GM12878 (cell line): ENCODE results near the gene PPARA. TPM values are rescaled to one million over a fixed set of nuclear protein-coding genes. Genes with fewer than 3 reads are reported as not detected.

ENCODE experiments used
- ATAC-seq: fragments of 200-7000 bp; cut with Tn5 transposase; 3 replicates; pipeline ENCODE4 v1.9.1; 2020; ENCODE audit warnings: mild to moderate bottlenecking, moderate library complexity
- BruUV-seq: library from RNA; stranded (reverse); fragments of 400-500 nt; replicated peaks from 2 replicates; lab custom pipeline; 2021; lab: Mats Ljungman, UMichigan
- CTCF ChIA-PET: fragments of 300-600 bp; sonication (Branson Sonifier 250); formaldehyde crosslinking; extraction: SDS; loops from one replicate; lab custom pipeline; 2021; ENCODE audit warnings: inconsistent platforms; lab: Yijun Ruan, JAX
- POLR2A ChIA-PET: fragments of 350-600 bp; formaldehyde crosslinking; extraction: SDS; loops from one replicate; lab custom pipeline; 2021; ENCODE audit warnings: inconsistent platforms; lab: Charles Lee
- RAD21 ChIA-PET: fragments of 300-600 bp; sonication (Branson Sonifier 250); formaldehyde crosslinking; loops from one replicate; lab custom pipeline; 2023; ENCODE audit warnings: antibody characterized with exemption; ENCODE audit not compliant: unreplicated experiment; lab: Charles Lee
- SMC1A ChIA-PET: fragments of 300-600 bp; sonication (Branson Sonifier 250); formaldehyde crosslinking; loops from one replicate; lab custom pipeline; 2023; ENCODE audit not compliant: unreplicated experiment, uncharacterized antibody; lab: Charles Lee
- DNase-seq: peaks from one replicate; pipeline ENCODE4 v3.0.0-alpha.2; 2011; ENCODE audit warnings: low read depth, low spot score
- FAIRE-seq: peaks from 3 replicates; lab custom pipeline; 2011; peaks lifted over from hg19 to GRCh38; lab: Jason Lieb, UNC
- H2AFZ ChIP-seq: 2 replicates; pipeline ENCODE4 v1.6.0; 2011; ENCODE audit warnings: low read depth, low read length, control low read depth; ENCODE audit not compliant: control insufficient read depth
- H3K27ac ChIP-seq: 2 replicates; pipeline ENCODE4 v1.5.1; 2011; ENCODE audit warnings: control low read depth; ENCODE audit not compliant: control insufficient read depth, insufficient read depth
- H3K27me3 ChIP-seq, 2 experiments: replicated peaks in 1 of 2; 2 replicates each; pipeline versions ENCODE4 v1.6.0 to v1.6.1; 2011; ENCODE audit warnings: low read length in 1 of 2; ENCODE audit not compliant: control insufficient read depth in 2 of 2, insufficient read depth in 2 of 2
- H3K36me3 ChIP-seq, 2 experiments: 2 replicates each; pipeline ENCODE4 v1.5.1; 2011; ENCODE audit warnings: low read length in 1 of 2; ENCODE audit not compliant: control insufficient read depth in 2 of 2, insufficient read depth in 2 of 2
- H3K4me1 ChIP-seq: 2 replicates; pipeline ENCODE4 v1.6.1; 2011; ENCODE audit warnings: mild to moderate bottlenecking, low read length, moderate library complexity, mixed read lengths; ENCODE audit not compliant: control insufficient read depth, insufficient read depth
- H3K4me2 ChIP-seq: 2 replicates; pipeline ENCODE4 v1.6.0; 2011; ENCODE audit warnings: control low read depth; ENCODE audit not compliant: control insufficient read depth, insufficient read depth
- H3K4me3 ChIP-seq: fragments of 200-600 bp; sonication (generic); 2 replicates; pipeline ENCODE4 v1.5.1; 2016
- H3K79me2 ChIP-seq: 2 replicates; pipeline ENCODE4 v1.6.0; 2011; ENCODE audit warnings: low read length; ENCODE audit not compliant: control insufficient read depth, insufficient read depth
- H3K9ac ChIP-seq: 2 replicates; pipeline ENCODE4 v1.8.0; 2011; ENCODE audit warnings: low read length, control low read depth, mixed read lengths; ENCODE audit not compliant: control insufficient read depth, insufficient read depth
- H3K9me3 ChIP-seq: replicated peaks from 3 replicates; pipeline ENCODE4 v1.5.1; 2011; ENCODE audit warnings: mild to moderate bottlenecking, low read length; ENCODE audit not compliant: control insufficient read depth, insufficient read depth
- H4K20me1 ChIP-seq: 2 replicates; pipeline ENCODE4 v1.6.0; 2011; ENCODE audit not compliant: control insufficient read depth, insufficient read depth
- BMI1 ChIP-seq: fragments of 450-650 bp; IDR thresholded peaks from 2 replicates; pipeline ENCODE4 v1.6.1; 2016; ENCODE audit warnings: mild to moderate bottlenecking, moderate library complexity, borderline replicate concordance
- CHD1 ChIP-seq: IDR thresholded peaks from 2 replicates; pipeline ENCODE4 v1.6.1; 2012; ENCODE audit warnings: low read depth, low read length, improper control_type of control experiment
- CREM ChIP-seq: IDR thresholded peaks from 2 replicates; pipeline ENCODE4 v1.6.1; 2014; ENCODE audit warnings: antibody characterized with exemption, low read depth
- ETV6 ChIP-seq, 2 experiments: fragments of 450-650 bp in 1 of 2; IDR thresholded peaks in 1 of 2; conservative IDR thresholded peaks in 1 of 2; 2 replicates each; pipeline ENCODE4 v1.6.1; 2014; ENCODE audit warnings: antibody characterized with exemption in 1 of 2, borderline replicate concordance in 1 of 2, low read depth in 1 of 2, mild to moderate bottlenecking in 1 of 2, moderate library complexity in 1 of 2
- EZH2 ChIP-seq: IDR thresholded peaks from 2 replicates; pipeline ENCODE4 v1.6.1; 2012; ENCODE audit warnings: low read depth, mild to moderate bottlenecking, control low read depth, inconsistent platforms, low read length, borderline replicate concordance; ENCODE audit not compliant: control insufficient read depth
- MTA2 ChIP-seq: fragments of 450-650 bp; IDR thresholded peaks from 2 replicates; pipeline ENCODE4 v1.6.1; 2016; ENCODE audit warnings: low read depth, mild to moderate bottlenecking, moderate library complexity
- NFYB ChIP-seq: IDR thresholded peaks from 2 replicates; pipeline ENCODE4 v1.6.1; 2011; ENCODE audit warnings: low read depth, mild to moderate bottlenecking, low read length, improper control_type of control experiment, moderate library complexity; ENCODE audit not compliant: insufficient read depth
- SRF ChIP-seq, 2 experiments: IDR thresholded peaks; 2 replicates each; pipeline ENCODE4 v1.6.1; 2011; ENCODE audit warnings: low read depth in 2 of 2, low read length in 2 of 2, mild to moderate bottlenecking in 1 of 2, moderate library complexity in 1 of 2
- SUPT20H ChIP-seq: IDR thresholded peaks from 2 replicates; pipeline ENCODE4 v1.6.1; 2011; ENCODE audit warnings: low read depth, mild to moderate bottlenecking, low read length, moderate library complexity, borderline replicate concordance; ENCODE audit not compliant: control insufficient read depth
- WGBS: methylation state at CpG from one replicate; pipeline ENCODE4 v1.1.6; 2016; ENCODE audit warnings: low lambda C conversion rate; ENCODE audit not compliant: insufficient replicate concordance, insufficient coverage; ENCODE audit errors: missing lambda C conversion rate; 5-methylcytosine and 5-hydroxymethylcytosine counted together
- in situ Hi-C: fragments of 300-500 bp; cut with MboI; formaldehyde crosslinking; loops from 9 replicates; pipeline ENCODE4 v1.14.3; 2018; ENCODE audit warnings: mixed read lengths
- intact Hi-C: fragments of 100-400 bp; cut with micrococcal nuclease; formaldehyde crosslinking; loops from one replicate; pipeline ENCODE4 v1.14.2; 2022; ENCODE audit not compliant: unreplicated experiment
- polyA plus RNA-seq, 11 experiments: library from polyadenylated mRNA; depleted of rRNA in 4 of 11; unstranded in 6 of 11; stranded (reverse) in 5 of 11; fragments of >200 nt; fragmentation: Nextera tagmentation in 4 of 11; fragmentation: Illumina TruSeq in 1 of 11; extraction: Ambion mirVana in 4 of 11; extraction: Trizol in 1 of 11; gene quantifications; 1 replicate in 1 of 11; 2 replicates in 10 of 11; pipeline versions ENCODE4 v1.2.1 to v1.2.3, GENCODE V29; 2011 to 2016; ENCODE audit warnings: inconsistent platforms in 2 of 11, missing spikeins in 2 of 11, low read depth in 1 of 11
- total RNA-seq, 4 experiments: library from RNA; depleted of rRNA in 3 of 4; stranded (reverse); fragments of >200 nt in 3 of 4; fragmentation: Illumina TruSeq in 1 of 4; extraction: Trizol in 1 of 4; gene quantifications; 2 replicates each; pipeline versions ENCODE4 v1.2.1 to v1.2.3, GENCODE V29; 2013 to 2021
- TF ChIP-seq, protein P1 (sequence below): IDR thresholded peaks from 2 replicates; pipeline ENCODE4 v1.6.1; 2012; ENCODE audit warnings: low read length, inconsistent platforms
- TF ChIP-seq, protein P2 (sequence below): fragments of 450-650 bp; IDR thresholded peaks from 2 replicates; pipeline ENCODE4 v1.6.1; 2016; ENCODE audit warnings: mild to moderate bottlenecking
- TF ChIP-seq, protein P3 (sequence below): fragments of 450-650 bp; IDR thresholded peaks from 2 replicates; pipeline ENCODE4 v1.6.1; 2017; ENCODE audit warnings: mild to moderate bottlenecking, moderate library complexity

PPARA gene
- total and polyA plus RNA-seq, 10 of the 15 experiments (the other 5 are each of a cell fraction or from before 2014, with no cell fraction given): 0.72 to 10.4 (median 4.6) TPM

DNA sequence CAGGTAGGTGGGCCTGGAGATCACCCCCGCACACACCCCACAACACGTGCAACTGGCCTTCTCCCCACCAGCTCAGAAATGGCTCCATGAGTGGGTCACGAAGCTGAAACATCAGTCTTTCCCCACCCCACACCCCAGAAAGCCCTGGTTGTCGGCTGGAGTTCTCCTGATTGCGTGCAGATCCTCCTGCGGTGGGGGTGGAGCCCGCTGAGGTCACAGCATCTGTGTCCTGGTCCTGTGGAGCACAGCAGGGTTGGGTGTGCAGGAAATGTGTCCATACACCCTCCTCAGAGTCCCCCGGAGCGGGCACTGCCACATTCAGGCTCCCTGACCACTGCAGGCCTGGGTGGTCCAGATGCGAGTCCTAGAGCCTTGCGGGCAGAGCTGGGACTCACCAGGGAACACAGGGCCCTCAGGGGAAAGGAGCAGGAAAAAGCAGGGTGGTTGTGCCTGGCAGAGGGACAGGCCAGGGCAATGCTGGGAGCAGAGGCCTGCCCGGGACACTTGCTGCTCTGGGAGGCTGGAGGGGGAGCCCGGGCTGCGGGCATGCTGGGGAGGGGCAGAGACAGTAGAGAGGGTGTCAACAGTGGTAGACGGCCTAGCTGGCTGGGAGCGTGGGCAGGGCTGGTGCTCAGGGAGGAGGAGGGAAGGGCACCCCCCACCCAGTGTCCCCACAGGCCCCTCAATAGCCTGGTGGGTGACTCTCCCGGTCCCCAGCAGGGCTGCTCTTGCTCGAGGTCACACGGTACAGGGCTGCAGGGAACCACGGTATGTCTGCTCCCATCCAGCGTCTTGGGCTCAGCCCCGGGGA is 42.4 kb upstream of the PPARA start (continued):
- TF ChIP-seq BMI1: no peak
- TF ChIP-seq NFYB: no peak
- no peak for TF ChIP-seq ETV6 (conservative IDR thresholded peaks at IDR 0.05 in 1 of 2, IDR thresholded peaks at IDR 0.05 in 1 of 2; ENCODE audit: borderline replicate concordance in 1 of 2, low read depth in 1 of 2)

DNA sequence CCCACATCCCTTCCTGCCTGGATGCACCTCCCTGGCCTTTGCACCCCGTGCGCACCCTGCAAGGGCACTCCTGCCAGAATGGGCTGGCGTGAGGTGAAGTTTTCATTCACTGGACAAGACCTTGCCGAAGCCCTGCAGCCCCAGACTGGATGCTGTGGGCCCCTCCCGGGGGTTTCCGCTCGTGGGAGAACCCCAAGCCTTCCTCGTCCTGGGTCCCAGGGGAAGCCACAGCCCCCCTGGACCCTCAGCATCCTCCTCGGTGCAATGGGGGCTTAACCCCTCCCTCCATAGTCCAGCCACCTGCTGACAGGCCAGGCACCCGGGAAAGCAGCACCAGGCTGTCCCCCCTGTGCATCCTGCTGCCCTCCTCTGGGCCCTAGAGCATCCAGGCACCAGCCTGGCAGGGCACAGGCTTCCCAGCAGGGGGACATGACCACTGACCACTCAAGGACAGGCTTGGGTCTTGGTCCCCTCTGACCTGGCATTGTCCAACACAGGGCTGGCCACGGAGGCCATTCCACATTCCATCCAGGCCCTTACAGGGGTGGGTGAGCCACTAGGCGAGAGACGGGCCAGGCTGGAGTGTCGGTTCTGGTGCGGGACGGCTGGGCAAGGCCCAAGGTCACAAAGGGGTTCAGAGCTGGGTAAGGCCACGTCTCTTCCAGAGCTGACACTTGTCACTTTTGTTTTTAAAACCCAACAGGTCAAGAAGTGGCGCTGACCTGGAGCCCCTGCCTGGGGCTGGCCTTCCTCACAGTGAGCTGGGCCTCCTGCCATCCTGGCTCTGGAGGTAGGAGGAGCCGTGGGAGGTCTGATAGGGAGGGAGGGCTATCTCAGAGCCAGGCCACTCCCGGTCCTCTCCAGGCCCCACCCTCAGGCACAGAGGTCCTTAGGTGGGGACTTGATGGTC is 41.5 kb upstream of the PPARA start:
- POLR2A ChIA-PET: no interaction called here
- Histone ChIP-seq H3K4me1 (no peaks in the 10 kb centered on the region), H3K27ac (no peak overlapping the region), H3K4me2 (no peak overlapping the region), H3K9ac (no peak overlapping the region), H3K9me3 (no peaks in the 10 kb centered on the region), H2AFZ (no peak overlapping the region), H3K36me3 (no peaks in the 10 kb centered on the region), H3K79me2 (no peaks in the 10 kb centered on the region), H3K27me3 (no peaks in the 10 kb centered on the region), H4K20me1 (no peaks in the 10 kb centered on the region), H3K4me3 (no peak overlapping the region)
- ATAC-seq: peak; percentile 43
- CTCF ChIA-PET: interaction anchor here (0.7 to 2.9 kb wide), 2 partner anchors 103 to 123 kb away, joined by 3 to 10 read pairs; no protein-coding TSS in a partner anchor
- no TSS peak for BruUV-seq
- in situ Hi-C loops (no loop called here), intact Hi-C loops (no loop called here)
- SMC1A ChIA-PET: no interaction called here
- DNase-seq: no peak
- no peak for FAIRE-seq
- 80% methylated on average over 20 of the region's 20 CpGs for WGBS
- RAD21 ChIA-PET: no interaction called here
- TF ChIP-seq, protein P1, sequence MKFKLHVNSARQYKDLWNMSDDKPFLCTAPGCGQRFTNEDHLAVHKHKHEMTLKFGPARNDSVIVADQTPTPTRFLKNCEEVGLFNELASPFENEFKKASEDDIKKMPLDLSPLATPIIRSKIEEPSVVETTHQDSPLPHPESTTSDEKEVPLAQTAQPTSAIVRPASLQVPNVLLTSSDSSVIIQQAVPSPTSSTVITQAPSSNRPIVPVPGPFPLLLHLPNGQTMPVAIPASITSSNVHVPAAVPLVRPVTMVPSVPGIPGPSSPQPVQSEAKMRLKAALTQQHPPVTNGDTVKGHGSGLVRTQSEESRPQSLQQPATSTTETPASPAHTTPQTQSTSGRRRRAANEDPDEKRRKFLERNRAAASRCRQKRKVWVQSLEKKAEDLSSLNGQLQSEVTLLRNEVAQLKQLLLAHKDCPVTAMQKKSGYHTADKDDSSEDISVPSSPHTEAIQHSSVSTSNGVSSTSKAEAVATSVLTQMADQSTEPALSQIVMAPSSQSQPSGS: no peak
- TF ChIP-seq, protein P2, sequence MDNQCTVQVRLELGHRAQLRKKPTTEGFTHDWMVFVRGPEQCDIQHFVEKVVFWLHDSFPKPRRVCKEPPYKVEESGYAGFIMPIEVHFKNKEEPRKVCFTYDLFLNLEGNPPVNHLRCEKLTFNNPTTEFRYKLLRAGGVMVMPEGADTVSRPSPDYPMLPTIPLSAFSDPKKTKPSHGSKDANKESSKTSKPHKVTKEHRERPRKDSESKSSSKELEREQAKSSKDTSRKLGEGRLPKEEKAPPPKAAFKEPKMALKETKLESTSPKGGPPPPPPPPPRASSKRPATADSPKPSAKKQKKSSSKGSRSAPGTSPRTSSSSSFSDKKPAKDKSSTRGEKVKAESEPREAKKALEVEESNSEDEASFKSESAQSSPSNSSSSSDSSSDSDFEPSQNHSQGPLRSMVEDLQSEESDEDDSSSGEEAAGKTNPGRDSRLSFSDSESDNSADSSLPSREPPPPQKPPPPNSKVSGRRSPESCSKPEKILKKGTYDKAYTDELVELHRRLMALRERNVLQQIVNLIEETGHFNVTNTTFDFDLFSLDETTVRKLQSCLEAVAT: no peak
- TF ChIP-seq EZH2: no peak
- no peak for TF ChIP-seq CREM
- TF ChIP-seq SUPT20H: no peak
- TF ChIP-seq, protein P3, sequence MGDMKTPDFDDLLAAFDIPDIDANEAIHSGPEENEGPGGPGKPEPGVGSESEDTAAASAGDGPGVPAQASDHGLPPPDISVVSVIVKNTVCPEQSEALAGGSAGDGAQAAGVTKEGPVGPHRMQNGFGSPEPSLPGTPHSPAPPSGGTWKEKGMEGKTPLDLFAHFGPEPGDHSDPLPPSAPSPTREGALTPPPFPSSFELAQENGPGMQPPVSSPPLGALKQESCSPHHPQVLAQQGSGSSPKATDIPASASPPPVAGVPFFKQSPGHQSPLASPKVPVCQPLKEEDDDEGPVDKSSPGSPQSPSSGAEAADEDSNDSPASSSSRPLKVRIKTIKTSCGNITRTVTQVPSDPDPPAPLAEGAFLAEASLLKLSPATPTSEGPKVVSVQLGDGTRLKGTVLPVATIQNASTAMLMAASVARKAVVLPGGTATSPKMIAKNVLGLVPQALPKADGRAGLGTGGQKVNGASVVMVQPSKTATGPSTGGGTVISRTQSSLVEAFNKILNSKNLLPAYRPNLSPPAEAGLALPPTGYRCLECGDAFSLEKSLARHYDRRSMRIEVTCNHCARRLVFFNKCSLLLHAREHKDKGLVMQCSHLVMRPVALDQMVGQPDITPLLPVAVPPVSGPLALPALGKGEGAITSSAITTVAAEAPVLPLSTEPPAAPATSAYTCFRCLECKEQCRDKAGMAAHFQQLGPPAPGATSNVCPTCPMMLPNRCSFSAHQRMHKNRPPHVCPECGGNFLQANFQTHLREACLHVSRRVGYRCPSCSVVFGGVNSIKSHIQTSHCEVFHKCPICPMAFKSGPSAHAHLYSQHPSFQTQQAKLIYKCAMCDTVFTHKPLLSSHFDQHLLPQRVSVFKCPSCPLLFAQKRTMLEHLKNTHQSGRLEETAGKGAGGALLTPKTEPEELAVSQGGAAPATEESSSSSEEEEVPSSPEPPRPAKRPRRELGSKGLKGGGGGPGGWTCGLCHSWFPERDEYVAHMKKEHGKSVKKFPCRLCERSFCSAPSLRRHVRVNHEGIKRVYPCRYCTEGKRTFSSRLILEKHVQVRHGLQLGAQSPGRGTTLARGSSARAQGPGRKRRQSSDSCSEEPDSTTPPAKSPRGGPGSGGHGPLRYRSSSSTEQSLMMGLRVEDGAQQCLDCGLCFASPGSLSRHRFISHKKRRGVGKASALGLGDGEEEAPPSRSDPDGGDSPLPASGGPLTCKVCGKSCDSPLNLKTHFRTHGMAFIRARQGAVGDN: no peak
- TF ChIP-seq CHD1: no peak
- no peak for TF ChIP-seq MTA2
- TF ChIP-seq SRF (IDR thresholded peaks at IDR 0.05; ENCODE audit: low read depth in 2 of 2, low read length in 2 of 2): no peak
